ENCODE measurements around the gene OSER1. TPM values are rescaled to one million over a fixed set of nuclear protein-coding genes. Genes with fewer than 3 reads are reported as not detected.

The OSER1 gene
- polyA plus RNA-seq, 1 of the 3 experiments (the other 2 are of a cell fraction): 22.3 TPM

GRCh38 chr20:44204156-44204831 is 6.3 kb downstream of the OSER1 start:
- Histone ChIP-seq H3K9me3 (no peaks in the 10 kb centered on the region), H3K4me3 (ENCODE audit: low read depth in 2 of 2, low read length in 1 of 2) (no peak overlapping the region), H3K36me3 (replicated peaks in 1 of 2; ENCODE audit: control insufficient read depth in 1 of 2, insufficient read depth in 2 of 2, low read length in 1 of 2) (peaks cover 51 to 63% of the 10 kb centered on the region in 2 experiments), H3K9ac (no peak overlapping the region), H3K4me2 (peak overlapping the region; percentile 68), H3K27me3 (ENCODE audit: insufficient read depth) (no peaks in the 10 kb centered on the region), H2AFZ (ENCODE audit: low read depth) (no peak overlapping the region), H3K4me1 (ENCODE audit: control insufficient read depth in 1 of 2, insufficient read depth in 2 of 2, low read depth in 1 of 2, low read length in 1 of 2) (peaks cover 10 to 29% of the 10 kb centered on the region in 2 experiments), H3K27ac (ENCODE audit: low read depth in 2 of 2, low read length in 1 of 2) (peak overlapping the region; percentile 60 to 85; a peak in 3 of 4 replicates), H3K79me2 (ENCODE audit: insufficient read depth) (peaks cover 96% of the 10 kb centered on the region), H3K9me2 (no peaks in the 10 kb centered on the region), H4K20me1 (ENCODE audit: insufficient read depth) (peaks cover 49% of the 10 kb centered on the region), H3F3A (replicated peaks; ENCODE audit: insufficient read depth) (peaks cover 26% of the 10 kb centered on the region)
- ChIA-PET POLR2A (no interaction called here), CTCF (no interaction called here)
- no peak for DNase-seq
- 71% methylated on average over 4 of the region's 4 CpGs for WGBS (ENCODE audit: low lambda C conversion rate)
- TF ChIP-seq GABPA (IDR thresholded peaks at IDR 0.05; ENCODE audit: low read depth) (no peak), MEF2A (IDR thresholded peaks at IDR 0.05; ENCODE audit: borderline replicate concordance, low read depth) (0 out of 2 replicates have a peak, but pooled peaks have one; percentile 8), NRF1 (IDR thresholded peaks at IDR 0.05; ENCODE audit: low read depth, low read length) (no peak), IRF3 (IDR thresholded peaks at IDR 0.05; ENCODE audit: low read depth, low read length) (no peak), JUND (IDR thresholded peaks at IDR 0.05) (peak; percentile 97), RXRA (IDR thresholded peaks at IDR 0.05; ENCODE audit: borderline replicate concordance, low read depth) (peak; percentile 26; the same call in 1 of the 2 replicates), RFX5 (IDR thresholded peaks at IDR 0.05; ENCODE audit: low read length) (no peak), TCF12 (IDR thresholded peaks at IDR 0.05) (peak; percentile 79), ELF1 (IDR thresholded peaks at IDR 0.05) (0 out of 2 replicates have a peak, but pooled peaks have one; percentile 23), RCOR1 (IDR thresholded peaks at IDR 0.05; ENCODE audit: low read length) (no peak), TEAD4 (IDR thresholded peaks at IDR 0.05; ENCODE audit: borderline replicate concordance, insufficient read depth) (peak; percentile 88), SMC3 (IDR thresholded peaks at IDR 0.05; ENCODE audit: low read depth, low read length) (no peak), FOXM1 (IDR thresholded peaks at IDR 0.05; ENCODE audit: low read depth) (no peak), GATA2 (CRISPR knock-in tag; IDR thresholded peaks at IDR 0.05) (no peak), EP300 (IDR thresholded peaks at IDR 0.05; ENCODE audit: borderline replicate concordance in 1 of 2, low read depth in 1 of 2, low read length in 1 of 2) (peak in 1 of 2 experiments; percentile 50; a peak in 1 of 4 replicates), CTCF (IDR thresholded peaks at IDR 0.05) (no peak), CHD2 (IDR thresholded peaks at IDR 0.05; ENCODE audit: low read length, partially characterized antibody) (no peak), NFIC (IDR thresholded peaks at IDR 0.05; ENCODE audit: borderline replicate concordance) (peak; percentile 80), MXI1 (IDR thresholded peaks at IDR 0.05; ENCODE audit: low read depth, low read length) (no peak), ZBTB33 (IDR thresholded peaks at IDR 0.05; ENCODE audit: borderline replicate concordance, low read depth) (peak; percentile 22; the same call in 1 of the 2 replicates), RAD21 (IDR thresholded peaks at IDR 0.05; ENCODE audit: low read length) (no peak), SIN3A (IDR thresholded peaks at IDR 0.05; ENCODE audit: borderline replicate concordance, low read depth, low read length) (no peak), POLR2AphosphoS5 (IDR thresholded peaks at IDR 0.05; ENCODE audit: low read depth, low read length) (peak; percentile 62; the same call in 1 of the 2 replicates)
- TF ChIP-seq, protein P1, sequence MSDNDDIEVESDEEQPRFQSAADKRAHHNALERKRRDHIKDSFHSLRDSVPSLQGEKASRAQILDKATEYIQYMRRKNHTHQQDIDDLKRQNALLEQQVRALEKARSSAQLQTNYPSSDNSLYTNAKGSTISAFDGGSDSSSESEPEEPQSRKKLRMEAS (IDR thresholded peaks at IDR 0.05; ENCODE audit: low read depth): 0 out of 2 replicates have a peak, but pooled peaks have one; percentile 41
- TF ChIP-seq, protein P2, sequence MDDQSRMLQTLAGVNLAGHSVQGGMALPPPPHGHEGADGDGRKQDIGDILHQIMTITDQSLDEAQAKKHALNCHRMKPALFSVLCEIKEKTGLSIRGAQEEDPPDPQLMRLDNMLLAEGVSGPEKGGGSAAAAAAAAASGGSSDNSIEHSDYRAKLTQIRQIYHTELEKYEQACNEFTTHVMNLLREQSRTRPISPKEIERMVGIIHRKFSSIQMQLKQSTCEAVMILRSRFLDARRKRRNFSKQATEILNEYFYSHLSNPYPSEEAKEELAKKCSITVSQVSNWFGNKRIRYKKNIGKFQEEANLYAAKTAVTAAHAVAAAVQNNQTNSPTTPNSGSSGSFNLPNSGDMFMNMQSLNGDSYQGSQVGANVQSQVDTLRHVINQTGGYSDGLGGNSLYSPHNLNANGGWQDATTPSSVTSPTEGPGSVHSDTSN (IDR thresholded peaks at IDR 0.05): peak; percentile 49
- TF ChIP-seq, protein P3, sequence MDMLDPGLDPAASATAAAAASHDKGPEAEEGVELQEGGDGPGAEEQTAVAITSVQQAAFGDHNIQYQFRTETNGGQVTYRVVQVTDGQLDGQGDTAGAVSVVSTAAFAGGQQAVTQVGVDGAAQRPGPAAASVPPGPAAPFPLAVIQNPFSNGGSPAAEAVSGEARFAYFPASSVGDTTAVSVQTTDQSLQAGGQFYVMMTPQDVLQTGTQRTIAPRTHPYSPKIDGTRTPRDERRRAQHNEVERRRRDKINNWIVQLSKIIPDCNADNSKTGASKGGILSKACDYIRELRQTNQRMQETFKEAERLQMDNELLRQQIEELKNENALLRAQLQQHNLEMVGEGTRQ (IDR thresholded peaks at IDR 0.05; ENCODE audit: borderline replicate concordance, low read depth, low read length): no peak
- TF ChIP-seq, protein P4, sequence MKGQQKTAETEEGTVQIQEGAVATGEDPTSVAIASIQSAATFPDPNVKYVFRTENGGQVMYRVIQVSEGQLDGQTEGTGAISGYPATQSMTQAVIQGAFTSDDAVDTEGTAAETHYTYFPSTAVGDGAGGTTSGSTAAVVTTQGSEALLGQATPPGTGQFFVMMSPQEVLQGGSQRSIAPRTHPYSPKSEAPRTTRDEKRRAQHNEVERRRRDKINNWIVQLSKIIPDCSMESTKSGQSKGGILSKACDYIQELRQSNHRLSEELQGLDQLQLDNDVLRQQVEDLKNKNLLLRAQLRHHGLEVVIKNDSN (IDR thresholded peaks at IDR 0.05; ENCODE audit: borderline replicate concordance, low read depth): no peak

Data from SK-N-SH (cell line).